ENCODE measurements around the gene GNAQ.
"Not testable (repeated sequence)": the region's sequence is repeated elsewhere in the genome, so short reads cannot be mapped to it uniquely, and the experiment has no call there.

Gene GNAQ

GRCh38 chr9:77710965-77711648 is 320.5 kb downstream of the GNAQ start:
- Mint-ChIP-seq H3K4me3 (no peak overlapping the region), H3K27me3 (peaks cover 0 to 9% of the 10 kb centered on the region in 2 donors), H3K9me3 (peaks cover 0 to 16% of the 10 kb centered on the region in 2 donors), H3K36me3 (ENCODE audit: insufficient read depth) (no peaks in the 10 kb centered on the region), H3K27ac (no peak overlapping the region), H3K4me1 (ENCODE audit: low read depth in 2 of 2) (no peaks in the 10 kb centered on the region)
- DNase-seq (no peak), ATAC-seq (replicated peaks) (no peak)

GRCh38 chr9:77710316-77710715 is 321.3 kb downstream of the GNAQ start:
- no peak overlapping the region for H3K4me3 Mint-ChIP-seq
- H3K4me1 Mint-ChIP-seq (ENCODE audit: low read depth in 2 of 2), result no peaks in the 10 kb centered on the region
- H3K9me3 Mint-ChIP-seq, result peaks cover 0 to 16% of the 10 kb centered on the region in 2 donors
- H3K27me3 Mint-ChIP-seq, result peaks cover 0 to 9% of the 10 kb centered on the region in 2 donors
- DNase-seq (no peak), ATAC-seq (replicated peaks) (no peak)
- H3K36me3 Mint-ChIP-seq (ENCODE audit: insufficient read depth), result no peaks in the 10 kb centered on the region
- H3K27ac Mint-ChIP-seq, result no peak overlapping the region

- H3K27me3 Mint-ChIP-seq, result peaks cover 0 to 9% of the 10 kb centered on the region in 2 donors
- H3K4me1 Mint-ChIP-seq (ENCODE audit: low read depth in 2 of 2), result no peaks in the 10 kb centered on the region
- H3K4me3 Mint-ChIP-seq, result no peak overlapping the region
- no peaks in the 10 kb centered on the region for H3K36me3 Mint-ChIP-seq (ENCODE audit: insufficient read depth)
- H3K9me3 Mint-ChIP-seq, result peaks cover 0 to 16% of the 10 kb centered on the region in 2 donors
- ATAC-seq (replicated peaks) (no peak), DNase-seq (no peak)
- no peak overlapping the region for H3K27ac Mint-ChIP-seq
These were observed 323.4 kb downstream of the GNAQ start for GRCh38 chr9:77708064-77708815.

- no peaks in the 10 kb centered on the region for H3K36me3 Mint-ChIP-seq (ENCODE audit: insufficient read depth)
- peaks cover 0 to 16% of the 10 kb centered on the region in 2 donors for H3K9me3 Mint-ChIP-seq
- H3K27me3 Mint-ChIP-seq, result peaks cover 0 to 4% of the 10 kb centered on the region in 2 donors
These were observed 324.1 kb downstream of the GNAQ start for GRCh38 chr9:77707383-77708063.

GRCh38 chr9:77705636-77706035 is 326.0 kb downstream of the GNAQ start:
- no peak overlapping the region for H3K4me3 Mint-ChIP-seq
- H3K4me1 Mint-ChIP-seq (ENCODE audit: low read depth in 2 of 2), result no peaks in the 10 kb centered on the region
- no peak overlapping the region for H3K27ac Mint-ChIP-seq
- H3K9me3 Mint-ChIP-seq, result peaks cover 0 to 16% of the 10 kb centered on the region in 2 donors
- no peak for DNase-seq
- ATAC-seq (replicated peaks), result no peak
- H3K27me3 Mint-ChIP-seq, result peaks cover 0 to 10% of the 10 kb centered on the region in 2 donors
- no peaks in the 10 kb centered on the region for H3K36me3 Mint-ChIP-seq (ENCODE audit: insufficient read depth)

More at GRCh38 chr9:77707383-77708063, 324.1 kb downstream of the GNAQ start:
- ATAC-seq (replicated peaks) (no peak), DNase-seq (no peak)
- Mint-ChIP-seq H3K4me3 (no peak overlapping the region), H3K27ac (no peak overlapping the region), H3K4me1 (ENCODE audit: low read depth in 2 of 2) (no peaks in the 10 kb centered on the region)

- H3K36me3 Mint-ChIP-seq (ENCODE audit: insufficient read depth); H3K27ac Mint-ChIP-seq; ATAC-seq (replicated peaks); H3K9me3 Mint-ChIP-seq; DNase-seq; H3K4me3 Mint-ChIP-seq; H3K4me1 Mint-ChIP-seq (ENCODE audit: low read depth in 2 of 2): not testable (repeated sequence)
- peaks cover 9 to 22% of the 10 kb centered on the region in 2 donors for H3K27me3 Mint-ChIP-seq
These were observed 328.9 kb downstream of the GNAQ start for GRCh38 chr9:77702521-77703390.

GRCh38 chr9:77697238-77697984 is 334.2 kb downstream of the GNAQ start:
- Mint-ChIP-seq H3K4me1 (ENCODE audit: low read depth in 2 of 2) (no peaks in the 10 kb centered on the region), H3K36me3 (ENCODE audit: insufficient read depth) (no peaks in the 10 kb centered on the region), H3K9me3 (no peaks in the 10 kb centered on the region), H3K27ac (no peak overlapping the region), H3K4me3 (no peak overlapping the region), H3K27me3 (peaks cover 9 to 22% of the 10 kb centered on the region in 2 donors)
- no peak for DNase-seq
- no peak for ATAC-seq (replicated peaks)

GRCh38 chr9:77690723-77691122 is 340.9 kb downstream of the GNAQ start:
- not testable (repeated sequence) for H3K9me3 Mint-ChIP-seq; H3K27ac Mint-ChIP-seq; H3K4me1 Mint-ChIP-seq (ENCODE audit: low read depth in 2 of 2); H3K36me3 Mint-ChIP-seq (ENCODE audit: insufficient read depth); DNase-seq; H3K4me3 Mint-ChIP-seq; ATAC-seq (replicated peaks)
- H3K27me3 Mint-ChIP-seq, result peaks cover 14 to 30% of the 10 kb centered on the region in 2 donors

- H3K4me1 Mint-ChIP-seq (ENCODE audit: low read depth in 2 of 2); H3K27ac Mint-ChIP-seq; H3K9me3 Mint-ChIP-seq; ATAC-seq (replicated peaks); DNase-seq; H3K4me3 Mint-ChIP-seq; H3K36me3 Mint-ChIP-seq (ENCODE audit: insufficient read depth): not testable (repeated sequence)
- H3K27me3 Mint-ChIP-seq, result peaks cover 14 to 30% of the 10 kb centered on the region in 2 donors
These were observed 341.5 kb downstream of the GNAQ start for GRCh38 chr9:77690119-77690518.

GRCh38 chr9:77687737-77688136 is 343.9 kb downstream of the GNAQ start:
- not testable (repeated sequence) for DNase-seq; ATAC-seq (replicated peaks); H3K9me3 Mint-ChIP-seq; H3K27ac Mint-ChIP-seq; H3K4me1 Mint-ChIP-seq (ENCODE audit: low read depth in 2 of 2); H3K36me3 Mint-ChIP-seq (ENCODE audit: insufficient read depth); H3K4me3 Mint-ChIP-seq
- H3K27me3 Mint-ChIP-seq, result peaks cover 14 to 30% of the 10 kb centered on the region in 2 donors

GRCh38 chr9:77680581-77680980 is 351.0 kb downstream of the GNAQ start:
- ATAC-seq (replicated peaks) (no peak), DNase-seq (no peak)
- Mint-ChIP-seq H3K4me3 (no peak overlapping the region), H3K27ac (no peak overlapping the region), H3K27me3 (no peaks in the 10 kb centered on the region), H3K9me3 (no peaks in the 10 kb centered on the region), H3K36me3 (ENCODE audit: insufficient read depth) (no peaks in the 10 kb centered on the region), H3K4me1 (ENCODE audit: low read depth in 2 of 2) (no peaks in the 10 kb centered on the region)

- H3K27ac Mint-ChIP-seq, result no peak overlapping the region
- H3K4me1 Mint-ChIP-seq (ENCODE audit: low read depth in 2 of 2), result no peaks in the 10 kb centered on the region
- no peaks in the 10 kb centered on the region for H3K27me3 Mint-ChIP-seq
- no peak for ATAC-seq (replicated peaks)
- no peak overlapping the region for H3K4me3 Mint-ChIP-seq
- no peaks in the 10 kb centered on the region for H3K9me3 Mint-ChIP-seq
- no peak for DNase-seq
- no peaks in the 10 kb centered on the region for H3K36me3 Mint-ChIP-seq (ENCODE audit: insufficient read depth)
These were observed 351.8 kb downstream of the GNAQ start for GRCh38 chr9:77679661-77680368.

Measured in effector memory CD8-positive, alpha-beta T cell (primary cell).